Fibroblast of mammary gland (primary cell): ENCODE measurements around the gene TRAPPC3L.

Source experiments
- DNase-seq: peaks from one replicate; pipeline ENCODE4 v3.0.0-alpha.2; 2010; ENCODE audit warnings: low read depth
- H3K4me3 ChIP-seq: 2 replicates; pipeline ENCODE4 v1.5.1; 2011; ENCODE audit warnings: low read depth, mild to moderate bottlenecking, low read length, moderate library complexity; ENCODE audit not compliant: control insufficient read depth
- CTCF ChIP-seq: conservative IDR thresholded peaks from 2 replicates; pipeline ENCODE4 v1.5.1; 2011; ENCODE audit warnings: low read depth, low read length, inconsistent platforms; ENCODE audit not compliant: control insufficient read depth, insufficient read depth

TRAPPC3L gene

GRCh38 chr6:116568111-116568510 lies 22.6 kb upstream of the TRAPPC3L start:
- no peak for TF ChIP-seq CTCF
- no peak overlapping the region for H3K4me3 ChIP-seq
- DNase-seq, result peak; percentile 61

GRCh38 chr6:116564921-116565872 lies 19.7 kb upstream of the TRAPPC3L start:
- H3K4me3 ChIP-seq, result peak overlapping the region; percentile 19
- DNase-seq, result no peak
- TF ChIP-seq CTCF, result no peak

GRCh38 chr6:116564311-116564710 lies 18.8 kb upstream of the TRAPPC3L start:
- DNase-seq, result no peak
- TF ChIP-seq CTCF, result no peak
- no peak overlapping the region for H3K4me3 ChIP-seq

GRCh38 chr6:116563830-116564229 lies 18.3 kb upstream of the TRAPPC3L start:
- H3K4me3 ChIP-seq, result no peak overlapping the region
- DNase-seq, result no peak
- TF ChIP-seq CTCF, result no peak

- TF ChIP-seq CTCF, result no peak
- no peak overlapping the region for H3K4me3 ChIP-seq
- no peak for DNase-seq
These were observed 17.1 kb upstream of the TRAPPC3L start for GRCh38 chr6:116562614-116563013.

- no peak for DNase-seq
- no peak overlapping the region for H3K4me3 ChIP-seq
- no peak for TF ChIP-seq CTCF
These were observed 16.5 kb upstream of the TRAPPC3L start for GRCh38 chr6:116562019-116562403.
